PC-9 (cell line): Measurements from ENCODE around the gene DSCAML1. TPM values are rescaled to one million over a fixed set of nuclear protein-coding genes. Genes with fewer than 3 reads are reported as not detected.

Source experiments
- BruUV-seq: library from RNA; stranded (reverse); fragments of 400-500 nt; replicated peaks from 2 replicates; lab custom pipeline; 2021; lab: Mats Ljungman, UMichigan
- CTCF ChIA-PET: fragments of 300-600 bp; sonication (Branson Sonifier 250); formaldehyde crosslinking; loops from one replicate; lab custom pipeline; 2022; ENCODE audit warnings: antibody characterized with exemption; lab: Charles Lee
- POLR2A ChIA-PET: fragments of 300-600 bp; sonication (Branson Sonifier 250); formaldehyde crosslinking; loops from one replicate; lab custom pipeline; 2022; ENCODE audit warnings: antibody characterized with exemption; ENCODE audit not compliant: unreplicated experiment; lab: Charles Lee
- DNase-seq, 2 experiments: peaks; one replicate each; pipeline versions ENCODE4 v3.0.0 to v3.0.0-alpha.2; 2015 to 2022; ENCODE audit warnings: mixed read lengths in 1 of 2
- H2AFZ ChIP-seq: fragments of 200-600 bp; sonication (generic); 2 replicates; pipeline ENCODE4 v1.8.1; 2017; ENCODE audit warnings: antibody characterized with exemption
- H3F3A ChIP-seq: fragments of 200-600 bp; sonication (generic); 2 replicates; pipeline ENCODE4 v1.8.1; 2017; ENCODE audit warnings: antibody characterized with exemption, mild to moderate bottlenecking, low read depth; ENCODE audit not compliant: insufficient read depth
- H3K27ac ChIP-seq: fragments of 200-600 bp; sonication (generic); 2 replicates; pipeline ENCODE4 v1.6.1; 2016; ENCODE audit warnings: mixed run types
- H3K27me3 ChIP-seq: fragments of 200-600 bp; sonication (generic); 2 replicates; pipeline ENCODE4 v1.6.1; 2016; ENCODE audit warnings: low read depth, mixed run types; ENCODE audit not compliant: insufficient read depth
- H3K36me3 ChIP-seq: fragments of 200-600 bp; sonication (generic); 2 replicates; pipeline ENCODE4 v1.6.1; 2016; ENCODE audit warnings: low read depth, mixed run types
- H3K4me1 ChIP-seq: fragments of 200-600 bp; sonication (generic); replicated peaks from 2 replicates; pipeline ENCODE4 v1.6.1; 2016; ENCODE audit warnings: mixed run types; ENCODE audit not compliant: insufficient read depth
- H3K4me2 ChIP-seq: fragments of 200-600 bp; sonication (generic); 2 replicates; pipeline ENCODE4 v1.6.1; 2017; ENCODE audit warnings: mixed run types
- H3K4me3 ChIP-seq: fragments of 200-600 bp; sonication (generic); 2 replicates; pipeline ENCODE4 v1.6.1; 2016; ENCODE audit warnings: mixed run types
- H3K79me2 ChIP-seq: fragments of 200-600 bp; sonication (generic); 2 replicates; pipeline ENCODE4 v1.6.1; 2017; ENCODE audit warnings: low read depth, mixed run types
- H3K9me2 ChIP-seq: fragments of 200-600 bp; sonication (generic); 2 replicates; pipeline ENCODE4 v1.8.1; 2017; ENCODE audit warnings: mild to moderate bottlenecking; ENCODE audit not compliant: insufficient read depth
- H3K9me3 ChIP-seq: fragments of 200-600 bp; sonication (generic); 2 replicates; pipeline ENCODE4 v1.8.1; 2016; ENCODE audit warnings: low read depth; ENCODE audit not compliant: insufficient read depth
- H4K20me1 ChIP-seq: fragments of 200-600 bp; sonication (generic); 2 replicates; pipeline ENCODE4 v1.8.1; 2017; ENCODE audit not compliant: insufficient read depth
- CTCF ChIP-seq: fragments of 200-600 bp; sonication (generic); conservative IDR thresholded peaks from 2 replicates; pipeline ENCODE4 v1.6.1; 2017; ENCODE audit warnings: mixed run types, antibody characterized with exemption, mild to moderate bottlenecking, moderate library complexity
- EZH2 ChIP-seq: fragments of 200-600 bp; sonication (generic); IDR thresholded peaks from 2 replicates; pipeline ENCODE4 v1.8.0; 2017; ENCODE audit warnings: antibody characterized with exemption, low read depth
- intact Hi-C: fragments of 100-400 bp; cut with micrococcal nuclease; formaldehyde crosslinking; loops from one replicate; pipeline ENCODE4 v1.10.0; 2022; ENCODE audit not compliant: unreplicated experiment
- total RNA-seq: library from RNA; stranded (reverse); gene quantifications from 2 replicates; pipeline ENCODE4 v1.2.3, GENCODE V29; 2021

The DSCAML1 gene
- total RNA-seq, 1 experiment from 2014 or later = not detected

GRCh38 chr11:117415358-117415896, 381.6 kb downstream of the DSCAML1 start:
- H3K36me3 ChIP-seq = no peaks in the 10 kb centered on the region
- H3F3A ChIP-seq = no peaks in the 10 kb centered on the region
- H3K79me2 ChIP-seq = no peaks in the 10 kb centered on the region
- POLR2A ChIA-PET = no interaction called here
- H2AFZ ChIP-seq = no peak overlapping the region
- H4K20me1 ChIP-seq = no peaks in the 10 kb centered on the region
- intact Hi-C loops = no loop called here
- CTCF ChIA-PET = no interaction called here
- no peak overlapping the region for H3K4me2 ChIP-seq
- TSS peak; percentile 23 for BruUV-seq
- no peak overlapping the region for H3K4me3 ChIP-seq
- H3K27me3 ChIP-seq = peaks cover 40% of the 10 kb centered on the region
- DNase-seq = no peak
- H3K9me2 ChIP-seq = no peaks in the 10 kb centered on the region
- H3K9me3 ChIP-seq = no peaks in the 10 kb centered on the region
- TF ChIP-seq CTCF = no peak
- no peak for TF ChIP-seq EZH2
- no peak overlapping the region for H3K27ac ChIP-seq
- no peaks in the 10 kb centered on the region for H3K4me1 ChIP-seq

- no TSS peak for BruUV-seq
- Histone ChIP-seq H3K79me2 (no peaks in the 10 kb centered on the region), H3F3A (no peaks in the 10 kb centered on the region), H3K4me3 (no peak overlapping the region), H3K36me3 (no peaks in the 10 kb centered on the region), H3K27ac (no peak overlapping the region), H3K9me2 (no peaks in the 10 kb centered on the region), H4K20me1 (no peaks in the 10 kb centered on the region), H3K4me2 (no peak overlapping the region), H3K27me3 (peaks cover 33% of the 10 kb centered on the region), H3K4me1 (no peaks in the 10 kb centered on the region), H3K9me3 (no peaks in the 10 kb centered on the region), H2AFZ (no peak overlapping the region)
- DNase-seq = no peak
- POLR2A ChIA-PET = no interaction called here
- intact Hi-C loops = no loop called here
- CTCF ChIA-PET = no interaction called here
- no peak for TF ChIP-seq CTCF
- TF ChIP-seq EZH2 = no peak
Measured at GRCh38 chr11:117414724-117415123, 382.3 kb downstream of the DSCAML1 start.

DNA sequence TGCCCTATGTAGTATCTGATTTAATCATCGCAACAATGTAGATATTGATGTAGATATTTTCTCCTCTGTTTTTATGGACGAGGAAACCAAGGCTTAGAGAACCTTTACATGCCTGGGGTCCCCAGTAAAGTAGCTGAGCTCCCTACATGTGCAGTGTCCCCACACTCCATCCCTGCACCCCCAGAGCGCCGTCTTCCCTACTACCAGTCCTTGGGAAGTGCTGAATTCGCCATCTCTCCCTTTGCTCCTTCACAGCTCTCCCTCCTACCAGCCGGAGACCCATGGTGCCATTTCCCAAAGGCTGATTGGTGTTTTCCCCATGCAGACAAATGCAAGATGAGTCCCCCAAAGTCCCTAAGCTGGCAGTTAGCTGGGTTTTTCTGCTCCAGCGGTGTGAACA, 383.4 kb downstream of the DSCAML1 start:
- H3K79me2 ChIP-seq = no peaks in the 10 kb centered on the region
- H3F3A ChIP-seq = no peaks in the 10 kb centered on the region
- no peak overlapping the region for H3K27ac ChIP-seq
- intact Hi-C loops = no loop called here
- H3K4me1 ChIP-seq = no peaks in the 10 kb centered on the region
- ChIA-PET CTCF (no interaction called here), POLR2A (no interaction called here)
- no peaks in the 10 kb centered on the region for H3K36me3 ChIP-seq
- no peak overlapping the region for H2AFZ ChIP-seq
- H3K9me3 ChIP-seq = no peaks in the 10 kb centered on the region
- no peak for DNase-seq
- H3K27me3 ChIP-seq = peaks cover 22% of the 10 kb centered on the region
- TF ChIP-seq CTCF (no peak), EZH2 (no peak)
- H3K4me2 ChIP-seq = no peak overlapping the region
- no TSS peak for BruUV-seq
- H3K9me2 ChIP-seq = no peaks in the 10 kb centered on the region
- H4K20me1 ChIP-seq = no peaks in the 10 kb centered on the region
- H3K4me3 ChIP-seq = no peak overlapping the region
